Thyroid gland (tissue), 4 donors: ENCODE measurements around the gene CPPED1. TPM values are rescaled to one million over a fixed set of nuclear protein-coding genes. Genes with fewer than 3 reads are reported as not detected.

Source experiments
- DNase-seq, 2 donors: peaks; one replicate each; pipeline ENCODE4 v3.0.0-alpha.2; 2019
- H3K27ac ChIP-seq, 3 donors: fragments of 200-600 bp; sonication (generic); 1 replicate in 2 of 3; 2 replicates in 1 of 3; pipeline ENCODE4 v1.5.1; 2016 to 2019; ENCODE audit warnings: mild to moderate bottlenecking in 1 of 3, moderate library complexity in 1 of 3
- H3K27me3 ChIP-seq: fragments of 200-600 bp; sonication (generic); one replicate; pipeline ENCODE4 v1.5.1; 2019
- H3K36me3 ChIP-seq, 2 donors: fragments of 200-600 bp; sonication (generic); one replicate each; pipeline ENCODE4 v1.5.1; 2016 to 2019
- H3K4me1 ChIP-seq, 2 donors: fragments of 200-600 bp; sonication (generic); one replicate each; pipeline ENCODE4 v1.5.1; 2017 to 2019
- H3K4me3 ChIP-seq, 3 donors: fragments of 200-600 bp; sonication (generic); replicated peaks in 1 of 3; 1 replicate in 2 of 3; 2 replicates in 1 of 3; pipeline ENCODE4 v1.5.1; 2016; ENCODE audit warnings: mild to moderate bottlenecking in 1 of 3
- H3K9me3 ChIP-seq: fragments of 200-600 bp; sonication (generic); one replicate; pipeline ENCODE4 v1.5.1; 2017
- POLR2A ChIP-seq, 2 donors: fragments of 450-650 bp; IDR thresholded peaks; one replicate each; pipeline ENCODE4 v1.6.1; 2017; ENCODE audit warnings: antibody characterized with exemption in 2 of 2, mild to moderate bottlenecking in 2 of 2, moderate library complexity in 1 of 2
- WGBS, 2 donors: methylation state at CpG; one replicate each; pipeline ENCODE4 v1.1.5; 2017; 5-methylcytosine and 5-hydroxymethylcytosine counted together
- intact Hi-C: fragments of 100-400 bp; cut with DNase I; formaldehyde crosslinking; loops from one replicate; pipeline ENCODE4 v1.15.1; 2023
- total RNA-seq, 4 donors: library from RNA; depleted of rRNA; stranded (reverse); fragments of >200 nt; gene quantifications; one replicate each; pipeline ENCODE4 v1.2.3, GENCODE V29; 2016
- TF ChIP-seq, protein P1 (sequence below), 6 experiments: fragments of 200-600 bp in 3 of 6; fragments of 450-650 bp in 3 of 6; sonication (generic) in 3 of 6; IDR thresholded peaks; one replicate each; pipeline ENCODE4 v1.5.1; 2016 to 2019; ENCODE audit warnings: antibody characterized with exemption in 6 of 6, mild to moderate bottlenecking in 2 of 6, inconsistent platforms in 1 of 6, moderate library complexity in 1 of 6

CPPED1 gene
- total RNA-seq, 4 donors from 2014 or later: 8.5 to 17.8 (median 16.8) TPM

DNA sequence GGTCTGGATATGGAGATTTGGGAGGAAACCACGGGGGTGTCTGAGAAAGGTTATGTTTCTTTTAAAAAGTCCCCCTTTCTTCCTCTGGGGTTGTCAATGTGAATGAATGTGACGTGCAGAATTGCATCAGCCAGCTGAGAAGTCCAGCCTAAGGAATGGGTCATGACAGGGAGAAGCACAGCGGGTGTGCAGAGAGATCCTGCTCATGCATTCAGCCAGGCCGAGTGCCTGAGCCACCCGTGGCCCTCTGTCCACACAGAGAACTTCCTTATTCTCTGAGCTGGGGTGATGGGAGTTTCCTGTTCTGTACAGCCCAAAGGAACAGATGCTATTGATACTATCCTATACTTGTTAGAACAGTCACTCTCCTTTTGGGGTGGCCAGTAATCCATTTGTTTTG is 117.9 kb downstream of the CPPED1 start:
- Histone ChIP-seq H3K4me1 (no peaks in the 10 kb centered on the region), H3K27me3 (no peaks in the 10 kb centered on the region), H3K27ac (no peak overlapping the region), H3K36me3 (no peaks in the 10 kb centered on the region), H3K9me3 (no peaks in the 10 kb centered on the region), H3K4me3 (no peak overlapping the region)
- 69 to 91% methylated on average over 5 of the region's 5 CpGs for WGBS, 2 donors
- intact Hi-C loops: no loop called here
- TF ChIP-seq POLR2A (IDR thresholded peaks at IDR 0.05): no peak
- TF ChIP-seq, protein P1, sequence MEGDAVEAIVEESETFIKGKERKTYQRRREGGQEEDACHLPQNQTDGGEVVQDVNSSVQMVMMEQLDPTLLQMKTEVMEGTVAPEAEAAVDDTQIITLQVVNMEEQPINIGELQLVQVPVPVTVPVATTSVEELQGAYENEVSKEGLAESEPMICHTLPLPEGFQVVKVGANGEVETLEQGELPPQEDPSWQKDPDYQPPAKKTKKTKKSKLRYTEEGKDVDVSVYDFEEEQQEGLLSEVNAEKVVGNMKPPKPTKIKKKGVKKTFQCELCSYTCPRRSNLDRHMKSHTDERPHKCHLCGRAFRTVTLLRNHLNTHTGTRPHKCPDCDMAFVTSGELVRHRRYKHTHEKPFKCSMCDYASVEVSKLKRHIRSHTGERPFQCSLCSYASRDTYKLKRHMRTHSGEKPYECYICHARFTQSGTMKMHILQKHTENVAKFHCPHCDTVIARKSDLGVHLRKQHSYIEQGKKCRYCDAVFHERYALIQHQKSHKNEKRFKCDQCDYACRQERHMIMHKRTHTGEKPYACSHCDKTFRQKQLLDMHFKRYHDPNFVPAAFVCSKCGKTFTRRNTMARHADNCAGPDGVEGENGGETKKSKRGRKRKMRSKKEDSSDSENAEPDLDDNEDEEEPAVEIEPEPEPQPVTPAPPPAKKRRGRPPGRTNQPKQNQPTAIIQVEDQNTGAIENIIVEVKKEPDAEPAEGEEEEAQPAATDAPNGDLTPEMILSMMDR (IDR thresholded peaks at IDR 0.05): no peak
- no peak for DNase-seq

DNA sequence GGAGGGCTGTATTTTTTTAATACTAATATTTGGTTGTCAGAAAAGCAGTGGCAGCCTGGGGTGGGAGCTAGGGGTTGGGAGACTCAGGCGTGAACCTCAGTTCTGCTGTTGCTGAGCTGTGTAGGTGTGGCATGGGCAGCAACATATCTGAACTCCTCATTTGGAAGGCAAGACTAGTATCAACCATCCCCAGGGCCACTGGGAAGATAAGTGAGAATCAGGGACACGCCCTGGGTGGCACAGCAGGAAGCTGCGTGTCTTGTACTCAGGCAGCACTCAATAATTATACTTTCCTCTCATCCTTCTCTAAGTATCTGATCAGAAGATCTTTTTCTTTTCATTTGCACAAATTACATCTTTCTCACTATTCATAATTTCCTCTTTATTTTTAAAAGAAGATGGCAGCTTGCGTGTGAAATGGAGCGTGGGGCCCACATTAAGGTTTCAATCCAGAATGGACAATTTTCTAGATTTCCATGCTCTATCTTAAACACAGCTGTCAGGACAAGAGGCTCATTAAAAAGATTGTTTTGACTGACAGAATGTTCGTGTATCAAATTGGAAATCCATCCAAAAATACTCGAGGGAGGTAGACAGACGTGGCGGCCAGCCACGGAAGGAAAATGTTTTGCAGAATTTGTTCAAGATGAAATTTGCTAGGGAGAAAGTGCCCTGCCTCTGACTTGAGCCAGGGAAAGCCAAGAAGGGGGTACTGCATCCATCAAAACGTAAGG is 121.1 kb downstream of the CPPED1 start:
- Histone ChIP-seq H3K4me1 (no peaks in the 10 kb centered on the region), H3K27ac (no peak overlapping the region), H3K36me3 (no peaks in the 10 kb centered on the region), H3K4me3 (no peak overlapping the region), H3K9me3 (no peaks in the 10 kb centered on the region), H3K27me3 (no peaks in the 10 kb centered on the region)
- intact Hi-C loops: no loop called here
- WGBS, 2 donors: 92 to 94% methylated on average over 11 of the region's 11 CpGs
- TF ChIP-seq, protein P1 (IDR thresholded peaks at IDR 0.05): no peak
- no peak for TF ChIP-seq POLR2A (IDR thresholded peaks at IDR 0.05)
- DNase-seq: no peak

GRCh38 chr16:12681653-12682052 is 122.0 kb downstream of the CPPED1 start:
- H3K27ac ChIP-seq: no peak overlapping the region
- no peak for DNase-seq
- intact Hi-C loops: no loop called here
- H3K4me3 ChIP-seq: no peak overlapping the region
- TF ChIP-seq, protein P1 (IDR thresholded peaks at IDR 0.05): no peak
- no peak for TF ChIP-seq POLR2A (IDR thresholded peaks at IDR 0.05)
- H3K4me1 ChIP-seq: no peaks in the 10 kb centered on the region
- WGBS, 2 donors: 64 to 73% methylated on average over 7 of the region's 7 CpGs
- H3K36me3 ChIP-seq: no peaks in the 10 kb centered on the region
- H3K9me3 ChIP-seq: no peaks in the 10 kb centered on the region
- H3K27me3 ChIP-seq: no peaks in the 10 kb centered on the region

- TF ChIP-seq, protein P1 (IDR thresholded peaks at IDR 0.05): no peak
- TF ChIP-seq POLR2A (IDR thresholded peaks at IDR 0.05): no peak
- Histone ChIP-seq H3K27ac (no peak overlapping the region), H3K36me3 (no peaks in the 10 kb centered on the region), H3K4me1 (no peaks in the 10 kb centered on the region), H3K4me3 (no peak overlapping the region), H3K9me3 (no peaks in the 10 kb centered on the region), H3K27me3 (no peaks in the 10 kb centered on the region)
- WGBS, 2 donors: 77 to 80% methylated on average over 2 of the region's 2 CpGs
- intact Hi-C loops: no loop called here
- DNase-seq: no peak
These were observed 123.2 kb downstream of the CPPED1 start for GRCh38 chr16:12680531-12680930.

DNA sequence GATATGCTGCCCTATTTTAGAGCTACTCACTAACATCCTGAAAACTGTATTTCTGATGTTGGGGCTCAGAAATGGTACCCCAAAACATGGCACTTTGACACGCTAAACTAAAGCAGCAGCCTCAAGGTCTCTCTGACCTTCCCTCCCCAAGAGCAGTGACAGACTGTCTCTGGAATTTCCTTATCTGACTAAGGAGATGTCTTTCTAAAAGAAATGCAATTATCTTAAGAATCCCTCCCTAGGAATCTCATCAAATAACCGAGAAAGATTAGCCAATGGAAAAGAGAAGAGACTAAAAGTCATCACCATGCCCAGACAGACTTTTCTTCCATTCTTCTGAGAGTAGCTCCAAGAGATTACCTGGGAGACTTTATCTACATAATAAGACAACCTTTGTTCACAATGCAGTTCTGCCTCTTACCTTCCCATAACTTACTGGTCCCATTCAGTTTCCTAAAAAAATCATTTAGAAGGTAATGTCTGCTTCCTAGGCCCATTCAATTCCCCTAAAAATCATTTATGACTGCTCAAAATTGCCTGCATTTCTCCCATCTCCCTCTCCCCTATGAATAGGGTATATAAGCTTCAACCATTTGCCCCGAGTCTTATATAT is 123.9 kb downstream of the CPPED1 start:
- no peaks in the 10 kb centered on the region for H3K4me1 ChIP-seq
- no peaks in the 10 kb centered on the region for H3K27me3 ChIP-seq
- H3K27ac ChIP-seq: no peak overlapping the region
- no peak overlapping the region for H3K4me3 ChIP-seq
- intact Hi-C loops: no loop called here
- no peak for DNase-seq
- no peaks in the 10 kb centered on the region for H3K9me3 ChIP-seq
- H3K36me3 ChIP-seq: no peaks in the 10 kb centered on the region
- 82 to 84% methylated on average over 3 of the region's 3 CpGs for WGBS, 2 donors
- TF ChIP-seq, protein P1 (IDR thresholded peaks at IDR 0.05): no peak
- TF ChIP-seq POLR2A (IDR thresholded peaks at IDR 0.05): no peak
